Measurements from ENCODE around the gene LBP.
"Not testable (repeated sequence)": the region's sequence is repeated elsewhere in the genome, so short reads cannot be mapped to it uniquely, and the experiment has no call there.

The LBP gene

DNA sequence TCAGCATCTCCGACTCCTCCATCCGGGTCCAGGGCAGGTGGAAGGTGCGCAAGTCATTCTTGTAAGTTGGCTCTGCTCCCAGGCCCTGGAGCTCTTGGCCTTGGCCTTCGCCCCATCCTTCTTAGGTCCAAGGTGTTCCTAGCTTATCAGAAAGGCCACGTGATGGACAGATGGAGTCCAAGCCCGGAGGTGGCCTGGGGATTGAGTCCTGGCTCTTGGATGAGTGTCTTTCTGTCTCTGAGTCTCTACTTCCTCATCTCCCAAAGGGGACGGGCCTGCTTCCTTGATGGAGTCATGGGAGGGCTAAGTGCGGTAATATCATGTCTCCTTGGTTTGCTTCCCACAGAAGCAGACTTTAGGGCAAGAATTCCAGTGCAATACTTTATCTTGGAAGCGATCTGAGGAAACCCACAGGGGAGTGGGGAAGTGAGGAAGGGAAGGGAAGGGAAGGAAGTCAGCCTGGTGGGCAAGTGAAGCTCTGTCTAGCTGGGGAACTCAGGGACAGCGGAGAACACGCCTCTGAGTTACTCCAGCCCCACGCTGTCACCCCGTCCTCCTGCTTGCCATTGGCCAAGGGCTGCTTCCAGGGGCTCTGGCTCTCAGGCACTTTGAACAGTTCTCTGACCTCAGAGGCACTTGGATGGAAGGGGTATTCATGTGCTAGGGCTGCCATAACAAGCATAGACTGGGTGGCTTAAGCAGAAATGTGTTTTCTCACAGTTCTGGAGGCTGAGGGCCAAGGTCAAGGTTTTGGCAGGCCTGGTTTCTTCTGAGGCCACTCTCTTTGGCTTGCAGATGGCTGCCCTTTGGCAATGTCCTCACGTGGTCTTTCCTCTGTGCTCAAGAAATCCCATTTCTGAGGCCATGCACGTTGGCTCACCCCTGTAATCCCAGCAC, 4.8 kb downstream of the LBP start:
- DNase-seq = no peak

DNA sequence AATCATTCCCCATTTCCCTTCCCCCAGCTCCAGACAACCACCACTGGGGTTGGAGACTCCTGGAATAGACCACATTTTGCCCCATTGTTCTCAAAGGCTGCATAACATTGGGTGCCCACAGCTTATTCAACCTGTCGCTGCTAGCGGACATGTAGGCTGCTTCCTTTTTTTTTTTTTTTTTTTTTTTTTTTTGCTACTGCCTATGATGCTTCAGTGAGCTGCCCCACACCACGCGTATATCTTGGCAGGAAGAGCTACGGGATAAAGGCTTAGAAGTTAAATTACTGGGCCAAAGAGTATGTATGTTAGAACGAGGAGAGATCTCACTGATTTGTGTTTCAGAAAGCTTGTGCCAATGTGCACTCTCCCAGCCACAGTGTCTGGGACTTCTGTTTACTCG, 7.0 kb downstream of the LBP start:
- DNase-seq = no peak

- no peak for DNase-seq
These were observed 7.9 kb downstream of the LBP start for GRCh38 chr20:38354227-38354626.

DNA sequence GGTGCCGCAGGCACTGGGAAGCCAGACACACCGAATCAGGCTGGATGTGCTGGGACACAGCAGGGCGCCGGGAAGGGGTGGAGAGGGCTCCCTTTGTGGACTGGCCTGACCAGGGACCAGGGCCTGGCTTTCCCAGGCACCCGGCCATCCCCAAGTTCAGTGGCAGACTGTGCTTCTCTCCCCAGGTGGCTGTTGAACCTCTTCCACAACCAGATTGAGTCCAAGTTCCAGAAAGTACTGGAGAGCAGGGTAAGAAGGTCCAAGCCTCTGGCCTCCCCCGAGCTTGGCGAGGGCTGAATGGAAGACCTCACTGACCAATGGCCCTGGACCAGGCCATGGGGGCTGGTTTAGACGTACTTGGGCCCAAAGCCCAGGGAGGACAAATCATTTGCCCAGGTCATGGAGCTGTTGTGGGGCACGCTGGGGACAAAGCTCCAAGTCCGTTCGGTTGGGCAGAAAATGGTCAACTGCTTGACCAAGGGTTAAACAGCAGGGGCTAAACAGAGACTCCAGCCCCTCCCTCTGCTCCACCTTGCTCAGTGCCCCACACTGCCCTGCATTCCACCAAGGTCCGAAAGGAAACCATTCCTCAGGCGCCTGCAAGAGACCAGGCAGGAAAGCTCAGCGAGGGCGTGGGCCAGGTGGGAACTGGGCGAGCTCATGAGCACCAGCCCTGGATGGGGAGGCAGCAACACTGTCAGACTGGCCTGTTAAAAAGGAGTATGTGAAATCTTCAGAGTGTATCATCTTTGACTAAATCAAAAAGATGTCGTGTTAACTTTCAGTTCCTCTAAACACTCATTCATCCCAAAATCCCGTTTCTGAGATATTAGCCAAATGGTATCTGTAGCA, 9.1 kb downstream of the LBP start:
- DNase-seq = no peak

GRCh38 chr20:38357653-38358207, 11.4 kb downstream of the LBP start:
- DNase-seq = no peak

DNA sequence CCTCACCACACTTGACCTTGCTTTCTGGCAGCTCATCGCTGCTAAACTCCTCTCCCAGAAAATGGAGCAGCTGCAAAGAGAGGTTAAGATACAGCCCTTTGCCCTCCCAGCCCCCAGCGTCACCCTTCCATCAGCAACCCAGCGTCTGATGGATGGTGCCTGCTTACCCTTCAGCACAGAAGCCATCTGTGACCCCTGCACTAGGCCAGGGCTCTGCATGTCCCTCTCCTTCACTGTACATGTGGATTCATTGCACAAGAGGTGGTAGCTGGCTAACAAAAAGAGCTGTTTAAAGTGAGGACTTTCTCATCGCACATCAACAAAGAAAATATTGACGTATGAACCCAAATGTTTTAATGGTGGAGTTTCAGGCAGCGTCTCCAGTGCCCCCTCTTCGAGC, 12.3 kb downstream of the LBP start:
- DNase-seq = no peak

GRCh38 chr20:38363004-38363747, 16.9 kb downstream of the LBP start:
- no peak for DNase-seq

DNA sequence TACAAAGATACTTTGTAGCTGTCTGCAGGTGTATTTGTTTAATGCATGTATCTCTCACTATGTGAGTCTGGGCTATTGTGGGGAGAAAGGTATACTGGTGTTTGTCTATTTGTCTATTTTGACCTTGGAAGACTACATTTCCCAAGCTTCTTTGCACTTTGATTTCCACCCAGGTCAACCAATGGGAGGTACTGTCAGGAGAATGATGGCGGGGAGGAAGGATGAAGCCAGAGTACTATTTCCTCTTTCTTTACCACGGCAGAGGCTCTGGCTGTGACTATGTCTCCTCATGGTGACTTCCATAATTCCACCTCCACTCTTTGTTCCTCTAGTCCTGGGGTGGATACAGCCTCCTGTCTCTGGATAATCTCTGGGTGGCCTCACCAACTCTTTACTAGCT, 23.1 kb downstream of the LBP start:
- peak; percentile 5 for DNase-seq

- DNase-seq = no peak
These were observed 26.5 kb downstream of the LBP start for GRCh38 chr20:38372806-38373205.

- no peak for DNase-seq
These were observed 27.1 kb downstream of the LBP start for GRCh38 chr20:38373231-38373867.

- no peak for DNase-seq
These were observed 27.6 kb downstream of the LBP start for GRCh38 chr20:38373898-38374297.

DNA sequence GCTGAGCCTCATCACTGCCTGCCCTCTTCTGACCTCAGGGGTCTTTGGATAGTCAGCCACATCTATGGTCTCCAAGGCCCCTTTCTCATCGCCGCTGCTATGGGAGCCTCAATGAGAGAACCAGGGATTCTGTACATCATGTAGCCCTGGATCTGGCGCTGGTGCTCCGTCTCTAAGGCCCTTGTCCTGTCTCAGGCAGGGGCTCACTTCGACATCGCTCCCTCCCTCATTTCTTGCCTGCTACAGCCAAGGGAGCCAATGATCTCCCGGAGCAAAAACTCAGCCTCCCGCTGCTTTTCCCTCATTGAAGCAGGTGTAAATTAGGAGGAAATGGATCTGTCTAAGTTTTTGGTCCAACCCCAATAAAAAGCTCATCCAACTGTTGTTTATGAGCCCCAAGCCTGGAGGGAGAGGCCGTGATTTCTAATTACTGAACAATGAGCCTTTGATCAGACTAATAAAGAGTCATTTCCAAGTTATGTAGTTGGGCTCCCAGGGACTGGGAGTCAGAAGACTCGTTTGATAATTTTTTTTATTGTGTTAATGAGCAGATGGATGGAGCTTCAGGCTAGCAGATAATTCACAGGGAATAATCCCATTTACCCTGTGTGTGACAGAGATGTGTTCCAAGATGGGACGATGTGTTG, 30.9 kb downstream of the LBP start:
- DNase-seq = no peak

- not testable (repeated sequence) for DNase-seq
These were observed 31.6 kb downstream of the LBP start for GRCh38 chr20:38377838-38378237.

DNA sequence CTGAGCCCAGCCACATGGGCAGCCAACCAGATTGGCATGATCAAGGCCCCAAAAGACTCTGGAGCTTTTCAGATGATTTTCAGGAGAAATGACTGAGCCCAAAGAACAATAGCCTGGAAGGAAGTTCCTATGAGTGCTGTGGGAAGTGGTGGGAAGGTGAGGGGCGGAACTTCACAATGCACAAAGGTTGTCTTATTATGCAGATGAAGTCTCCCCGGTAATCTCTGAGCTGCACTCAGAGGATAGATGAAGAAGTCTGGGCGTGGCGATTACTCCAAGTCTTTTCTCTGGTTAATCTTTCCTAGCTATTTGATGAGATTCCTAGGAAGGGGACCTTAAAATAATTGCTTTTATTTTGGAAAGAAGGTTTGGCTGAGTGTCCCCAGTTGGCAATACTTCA, 36.9 kb downstream of the LBP start:
- no peak for DNase-seq

DNA sequence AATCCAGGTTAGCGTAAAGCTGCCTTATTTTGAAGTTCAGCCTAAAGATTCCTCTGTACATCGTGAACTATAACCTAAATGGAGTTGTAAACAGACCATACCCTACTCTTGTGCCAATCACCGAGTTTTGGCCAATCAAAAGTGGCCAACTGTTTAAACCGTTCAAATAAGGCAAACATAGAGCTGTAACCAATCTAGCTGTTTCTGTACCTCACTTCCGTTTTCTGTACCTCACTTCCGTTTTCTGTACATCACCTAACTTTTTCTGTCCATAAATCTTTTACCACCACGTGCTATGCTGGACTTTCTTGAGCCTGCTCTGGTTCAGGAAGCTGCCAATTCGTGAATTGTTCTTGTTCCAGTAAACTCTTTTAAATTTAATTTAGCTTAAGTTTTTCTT, 39.7 kb downstream of the LBP start:
- no peak for DNase-seq

DNA sequence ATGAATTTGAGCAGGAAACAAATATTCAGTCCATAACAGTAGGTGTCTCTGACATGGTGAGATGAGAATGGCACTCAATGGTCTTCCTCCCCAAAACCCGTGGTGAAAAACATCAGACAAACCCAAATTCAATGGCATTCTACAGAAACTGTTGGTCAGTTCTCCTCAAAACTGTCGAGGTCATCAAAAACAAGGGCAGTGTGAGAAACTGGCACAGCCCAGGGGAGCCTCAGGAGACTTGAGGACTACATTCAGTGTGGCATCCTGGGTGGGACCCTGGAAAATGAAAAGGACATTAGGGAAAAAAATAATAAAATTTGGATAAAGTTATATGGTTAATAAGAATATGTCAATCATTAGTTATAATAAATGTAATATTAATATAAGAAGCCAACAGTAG, 40.6 kb downstream of the LBP start:
- no peak for DNase-seq

GRCh38 chr20:38387953-38388352, 41.7 kb downstream of the LBP start:
- DNase-seq = no peak

DNA sequence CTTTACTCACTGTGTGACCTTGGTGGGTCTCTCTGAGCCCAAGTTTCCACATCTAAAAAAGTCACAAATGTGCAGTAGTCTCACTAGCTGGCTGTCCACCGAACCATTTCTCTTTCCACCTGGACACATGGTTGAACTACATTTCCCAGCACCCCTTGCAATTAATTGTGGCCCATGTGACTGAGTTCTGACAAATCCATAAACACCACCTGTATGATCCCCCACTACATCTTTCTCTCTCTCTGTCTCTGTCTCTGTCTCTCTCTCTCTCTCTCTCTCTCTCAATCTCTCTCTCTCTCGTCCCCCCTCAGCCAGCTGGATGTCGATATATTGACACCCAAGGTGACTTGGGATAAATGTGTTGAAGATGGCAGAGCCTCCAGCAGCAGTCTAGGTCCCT, 46.1 kb downstream of the LBP start:
- no peak for DNase-seq

GRCh38 chr20:38393259-38393658, 47.0 kb downstream of the LBP start:
- no peak for DNase-seq

- DNase-seq = no peak
These were observed 48.9 kb downstream of the LBP start for GRCh38 chr20:38395165-38395564.

DNA sequence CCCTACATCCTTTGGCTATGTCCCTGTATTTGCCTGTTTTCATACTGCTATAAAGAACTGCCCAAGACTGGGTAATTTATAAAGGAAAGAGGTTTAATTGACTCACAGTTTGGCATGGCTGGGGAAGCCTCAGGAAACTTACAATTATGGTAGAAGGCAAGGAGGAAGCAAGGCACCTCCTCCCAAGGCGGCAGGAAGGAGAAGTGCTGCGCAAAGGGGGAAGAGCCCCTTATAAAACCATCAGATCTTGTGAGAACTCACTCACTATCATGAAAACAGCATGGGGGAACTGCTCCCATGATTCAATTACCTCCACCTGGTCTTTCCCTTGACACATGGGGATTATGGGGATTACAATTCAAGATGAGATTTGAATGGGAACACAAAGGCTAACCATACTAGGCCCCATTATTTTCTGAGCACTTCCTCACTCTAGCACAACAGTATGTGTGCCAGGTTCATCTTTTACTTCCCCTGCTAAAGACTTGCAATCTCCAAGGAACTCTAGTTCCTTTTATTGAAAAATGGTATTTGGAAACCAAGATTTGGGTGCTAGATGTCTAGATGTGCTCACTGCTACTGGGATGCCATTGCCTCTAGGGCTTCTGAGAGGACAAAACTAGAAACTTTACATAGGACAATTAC, 49.6 kb downstream of the LBP start:
- not testable (repeated sequence) for DNase-seq

Measured in GDM1 (cell line).